BLaER1 (cell line): ENCODE results near the gene KCTD21.

Source experiments
- H3K27ac ChIP-seq: shearing (Covaris generic); formaldehyde crosslinking; 2 replicates; pipeline ENCODE4 v1.8.1; 2022
- H3K27me3 ChIP-seq: shearing (Covaris generic); formaldehyde crosslinking; 2 replicates; pipeline ENCODE4 v1.8.1; 2022
- H3K36me3 ChIP-seq: shearing (Covaris generic); formaldehyde crosslinking; 2 replicates; pipeline ENCODE4 v1.8.1; 2022
- H3K4me1 ChIP-seq: shearing (Covaris generic); formaldehyde crosslinking; 2 replicates; pipeline ENCODE4 v1.8.1; 2022
- H3K4me2 ChIP-seq: shearing (Covaris generic); formaldehyde crosslinking; 2 replicates; pipeline ENCODE4 v1.8.1; 2022
- H3K4me3 ChIP-seq: shearing (Covaris generic); formaldehyde crosslinking; 2 replicates; pipeline ENCODE4 v1.8.1; 2022
- H3K9ac ChIP-seq: shearing (Covaris generic); formaldehyde crosslinking; 2 replicates; pipeline ENCODE4 v1.8.1; 2022
- H3K9me3 ChIP-seq: shearing (Covaris generic); formaldehyde crosslinking; 2 replicates; pipeline ENCODE4 v1.8.1; 2022
- H4K20me1 ChIP-seq: shearing (Covaris generic); formaldehyde crosslinking; 2 replicates; pipeline ENCODE4 v1.8.1; 2022
- Cebpa-rat ChIP-seq: shearing (Covaris generic); IDR thresholded peaks from 2 replicates; pipeline ENCODE4 v1.8.1; 2022

Gene KCTD21

GRCh38 chr11:78138291-78138690 lies 50.1 kb downstream of the KCTD21 start:
- Histone ChIP-seq H3K27me3 (no peaks in the 10 kb centered on the region), H3K4me3 (peak overlapping the region; percentile 77), H3K36me3 (peaks cover 48% of the 10 kb centered on the region), H3K27ac (no peak overlapping the region), H4K20me1 (no peaks in the 10 kb centered on the region), H3K9me3 (peaks cover 24% of the 10 kb centered on the region), H3K4me2 (peak overlapping the region; percentile 75), H3K9ac (no peak overlapping the region), H3K4me1 (peaks cover 36% of the 10 kb centered on the region)
- no peak for TF ChIP-seq Cebpa-rat

GRCh38 chr11:78132475-78132874 lies 56.0 kb downstream of the KCTD21 start:
- H3K4me2 ChIP-seq: no peak overlapping the region
- no peaks in the 10 kb centered on the region for H4K20me1 ChIP-seq
- H3K27ac ChIP-seq: no peak overlapping the region
- no peak for TF ChIP-seq Cebpa-rat
- H3K9me3 ChIP-seq: peaks cover 25% of the 10 kb centered on the region
- H3K27me3 ChIP-seq: no peaks in the 10 kb centered on the region
- no peak overlapping the region for H3K9ac ChIP-seq
- H3K4me1 ChIP-seq: no peaks in the 10 kb centered on the region
- H3K4me3 ChIP-seq: no peak overlapping the region
- H3K36me3 ChIP-seq: peaks cover 47% of the 10 kb centered on the region

- Histone ChIP-seq H3K27me3 (no peaks in the 10 kb centered on the region), H3K9ac (no peak overlapping the region), H3K4me1 (no peaks in the 10 kb centered on the region), H4K20me1 (no peaks in the 10 kb centered on the region), H3K9me3 (peaks cover 25% of the 10 kb centered on the region), H3K4me2 (no peak overlapping the region), H3K27ac (no peak overlapping the region), H3K36me3 (peaks cover 42% of the 10 kb centered on the region), H3K4me3 (no peak overlapping the region)
- TF ChIP-seq Cebpa-rat: no peak
These were observed 56.5 kb downstream of the KCTD21 start for GRCh38 chr11:78131956-78132355.

GRCh38 chr11:78127403-78127802 lies 61.0 kb downstream of the KCTD21 start:
- no peak for TF ChIP-seq Cebpa-rat
- Histone ChIP-seq H3K27ac (no peak overlapping the region), H3K4me3 (no peak overlapping the region), H3K27me3 (no peaks in the 10 kb centered on the region), H3K4me1 (no peaks in the 10 kb centered on the region), H3K36me3 (peaks cover 22% of the 10 kb centered on the region), H3K4me2 (no peak overlapping the region), H3K9me3 (no peaks in the 10 kb centered on the region), H3K9ac (no peak overlapping the region), H4K20me1 (no peaks in the 10 kb centered on the region)
